SK-N-MC (cell line): ENCODE data around the gene BCAT1.

Experiments
- EZH2 ChIP-seq: fragments of 200-600 bp; sonication (generic); IDR thresholded peaks from one replicate; pipeline ENCODE4 v1.6.1; 2017; ENCODE audit warnings: antibody characterized with exemption
- FOXP2 ChIP-seq: optimal IDR thresholded peaks from 2 replicates; pipeline ENCODE3; 2011; ENCODE audit warnings: mild to moderate bottlenecking, moderate library complexity; ENCODE audit not compliant: insufficient read depth; ENCODE audit errors: extremely low read length, control extremely low read depth
- POLR2AphosphoS5 ChIP-seq: IDR thresholded peaks from 2 replicates; pipeline ENCODE4 v1.6.1; 2012; ENCODE audit warnings: mild to moderate bottlenecking, low read depth, low read length, borderline replicate concordance

GRCh38 chr12:24945039-24945438 lies 3.9 kb downstream of the BCAT1 start:
- TF ChIP-seq POLR2AphosphoS5 = no peak
- no peak for TF ChIP-seq FOXP2
- TF ChIP-seq EZH2 = no peak
